ENCODE measurements around the gene PDXDC1. TPM values are rescaled to one million over a fixed set of nuclear protein-coding genes. Genes with fewer than 3 reads are reported as not detected.
"Not testable (repeated sequence)": the region's sequence is repeated elsewhere in the genome, so short reads cannot be mapped to it uniquely, and the experiment has no call there.

The PDXDC1 gene
- total RNA-seq, 2 donors from 2014 or later = 163 to 202 TPM

DNA sequence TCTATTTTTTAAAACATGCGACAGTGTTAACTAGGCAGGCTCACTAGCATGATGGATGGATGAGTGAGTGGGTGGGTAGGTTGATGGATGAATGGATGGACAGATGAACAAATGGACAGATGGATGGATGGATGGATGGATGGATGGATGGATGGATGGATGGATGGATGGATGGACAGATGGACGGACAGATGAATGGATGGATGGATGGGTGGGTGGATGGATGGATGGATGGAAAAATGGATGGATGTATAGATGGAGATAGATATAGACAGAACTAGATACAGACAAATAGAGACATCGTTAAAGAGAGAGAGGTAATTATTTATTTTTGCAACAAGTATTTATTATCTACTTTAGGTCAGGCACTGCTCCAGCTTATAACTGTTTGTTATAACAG, 205.1 kb downstream of the PDXDC1 start:
- not testable (repeated sequence) for DNase-seq; H3K9me3 ChIP-seq (ENCODE audit: control insufficient read depth, low read length); H3K4me3 ChIP-seq (ENCODE audit: low read length); H3K9me3 Mint-ChIP-seq; H3K27ac ChIP-seq (ENCODE audit: low read depth, low read length); H3K36me3 ChIP-seq (ENCODE audit: control insufficient read depth, insufficient read depth, low read length); H3K9ac ChIP-seq (ENCODE audit: extremely low read depth, low read length, poor library complexity, severe bottlenecking); H3K27ac Mint-ChIP-seq; H3K4me1 ChIP-seq (ENCODE audit: control insufficient read depth, insufficient read depth, low read length); H3K4me3 Mint-ChIP-seq; H3K27me3 ChIP-seq (ENCODE audit: control insufficient read depth, insufficient read depth, low read length, poor library complexity, severe bottlenecking); H3K4me1 Mint-ChIP-seq; H3K36me3 Mint-ChIP-seq (ENCODE audit: low read depth); H3K27me3 Mint-ChIP-seq (ENCODE audit: insufficient read depth)
- WGBS, 2 experiments (ENCODE audit: insufficient coverage in 1 of 2, insufficient read length in 1 of 2) = 100% methylated on average over 1 of the region's 3 CpGs

DNA sequence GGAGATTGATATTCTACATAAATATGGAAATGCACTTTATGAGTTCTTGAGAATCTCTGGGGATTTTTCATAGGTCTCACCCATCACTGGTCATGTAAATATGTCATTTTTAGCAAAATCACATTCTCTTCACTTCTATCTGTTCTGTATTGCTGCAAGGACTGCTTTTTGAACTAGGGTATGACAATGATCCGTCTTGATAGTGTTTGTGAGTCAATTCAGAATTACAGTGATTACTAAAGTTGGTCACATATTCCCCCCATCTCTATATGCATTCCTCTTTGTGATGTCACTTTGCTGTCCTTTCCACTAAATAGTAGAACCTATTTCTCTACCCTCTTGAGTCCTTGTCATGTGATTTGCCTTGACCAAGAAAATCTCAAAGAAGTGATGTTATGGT, 206.1 kb downstream of the PDXDC1 start:
- no CpG with 5 or more reads among the region's 1 CpG for WGBS, 2 experiments (ENCODE audit: insufficient coverage in 1 of 2, insufficient read length in 1 of 2)
- H3K27ac Mint-ChIP-seq; H3K36me3 Mint-ChIP-seq (ENCODE audit: low read depth): not testable (repeated sequence)

DNA sequence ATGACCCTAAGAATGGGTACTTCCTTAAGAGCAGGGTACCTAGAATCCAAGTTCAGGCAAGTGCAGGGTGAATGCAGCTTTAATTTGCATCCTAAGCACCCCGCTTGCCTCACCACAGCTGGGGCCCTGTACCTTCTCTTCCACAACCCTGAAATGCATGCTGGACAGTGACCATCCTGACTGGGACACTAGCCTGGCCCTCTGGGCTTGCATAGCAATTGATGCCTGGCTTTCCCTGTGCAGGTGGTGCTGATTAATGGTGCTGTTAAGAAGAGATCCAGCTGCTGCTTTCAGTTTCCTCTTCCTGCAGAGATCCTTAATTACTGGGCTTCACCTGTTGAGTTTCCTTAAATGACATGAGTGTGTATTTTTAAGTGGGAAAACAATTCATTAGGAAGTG, 209.2 kb downstream of the PDXDC1 start:
- not testable (repeated sequence) for H3K9me3 Mint-ChIP-seq; H3K27me3 ChIP-seq (ENCODE audit: control insufficient read depth, insufficient read depth, low read length, poor library complexity, severe bottlenecking); H3K36me3 ChIP-seq (ENCODE audit: control insufficient read depth, insufficient read depth, low read length); H3K27ac ChIP-seq (ENCODE audit: low read depth, low read length); H3K4me1 ChIP-seq (ENCODE audit: control insufficient read depth, insufficient read depth, low read length); H3K27ac Mint-ChIP-seq; H3K9ac ChIP-seq (ENCODE audit: extremely low read depth, low read length, poor library complexity, severe bottlenecking); H3K9me3 ChIP-seq (ENCODE audit: control insufficient read depth, low read length); H3K4me3 ChIP-seq (ENCODE audit: low read length); DNase-seq; H3K36me3 Mint-ChIP-seq (ENCODE audit: low read depth); H3K4me1 Mint-ChIP-seq; H3K27me3 Mint-ChIP-seq (ENCODE audit: insufficient read depth); H3K4me3 Mint-ChIP-seq
- WGBS, 2 experiments (ENCODE audit: insufficient coverage in 1 of 2, insufficient read length in 1 of 2) = 77% methylated on average over 1 of the region's 1 CpG; no CpG with 5 or more reads in 1 of the 2 experiments

More for the DNA sequence above, 206.1 kb downstream of the PDXDC1 start:
- H3K27me3 ChIP-seq (ENCODE audit: control insufficient read depth, insufficient read depth, low read length, poor library complexity, severe bottlenecking); H3K4me3 ChIP-seq (ENCODE audit: low read length); H3K4me3 Mint-ChIP-seq; H3K9ac ChIP-seq (ENCODE audit: extremely low read depth, low read length, poor library complexity, severe bottlenecking); H3K9me3 Mint-ChIP-seq; H3K36me3 ChIP-seq (ENCODE audit: control insufficient read depth, insufficient read depth, low read length); H3K9me3 ChIP-seq (ENCODE audit: control insufficient read depth, low read length); DNase-seq; H3K4me1 ChIP-seq (ENCODE audit: control insufficient read depth, insufficient read depth, low read length); H3K4me1 Mint-ChIP-seq; H3K27ac ChIP-seq (ENCODE audit: low read depth, low read length); H3K27me3 Mint-ChIP-seq (ENCODE audit: insufficient read depth): not testable (repeated sequence)

Small RNA genes lying within 50 kb of the gene (microRNA-seq; reads per million reads assigned to microRNA genes)
- not detected for gene MIR1972-1 (ENCODE audit: borderline microRNAs expressed)
- gene MIR3180-4 (ENCODE audit: borderline microRNAs expressed) = not detected
- not detected for gene MIR6511A1 (ENCODE audit: borderline microRNAs expressed)
- gene MIR6511B2 (ENCODE audit: borderline microRNAs expressed) = not detected
- not detected for gene MIR6770-1 (ENCODE audit: borderline microRNAs expressed)

Other genes with a start within 250 kb of the PDXDC1 start
- 10 to 100 TPM in 1 of 2 donors, 1 to 10 TPM in 1; 5.3 to 11.0 TPM for gene NPIPA2, start 232.5 kb upstream of the PDXDC1 start, total RNA-seq
- gene NOMO1, start 141.3 kb upstream of the PDXDC1 start, total RNA-seq = 100 to 1,000 TPM; 107 to 112 TPM
- gene NPIPA1, start 37.6 kb upstream of the PDXDC1 start, total RNA-seq = 100 to 1,000 TPM; 177 to 183 TPM
- gene NTAN1, start 81.0 kb downstream of the PDXDC1 start, total RNA-seq = 10 to 100 TPM; 47.2 to 57.3 TPM
- gene RRN3, start 119.2 kb downstream of the PDXDC1 start, total RNA-seq = 10 to 100 TPM; 28.6 to 30.6 TPM

All from endodermal cell (in vitro differentiated cells).